ENCODE measurements around the gene PPIF. TPM values are rescaled to one million over a fixed set of nuclear protein-coding genes. Genes with fewer than 3 reads are reported as not detected.

Gene PPIF
- total and polyA plus RNA-seq, 2 of the 13 experiments (the other 11 are each of a cell fraction or from before 2014, with no cell fraction given), result 147 to 157 TPM

DNA sequence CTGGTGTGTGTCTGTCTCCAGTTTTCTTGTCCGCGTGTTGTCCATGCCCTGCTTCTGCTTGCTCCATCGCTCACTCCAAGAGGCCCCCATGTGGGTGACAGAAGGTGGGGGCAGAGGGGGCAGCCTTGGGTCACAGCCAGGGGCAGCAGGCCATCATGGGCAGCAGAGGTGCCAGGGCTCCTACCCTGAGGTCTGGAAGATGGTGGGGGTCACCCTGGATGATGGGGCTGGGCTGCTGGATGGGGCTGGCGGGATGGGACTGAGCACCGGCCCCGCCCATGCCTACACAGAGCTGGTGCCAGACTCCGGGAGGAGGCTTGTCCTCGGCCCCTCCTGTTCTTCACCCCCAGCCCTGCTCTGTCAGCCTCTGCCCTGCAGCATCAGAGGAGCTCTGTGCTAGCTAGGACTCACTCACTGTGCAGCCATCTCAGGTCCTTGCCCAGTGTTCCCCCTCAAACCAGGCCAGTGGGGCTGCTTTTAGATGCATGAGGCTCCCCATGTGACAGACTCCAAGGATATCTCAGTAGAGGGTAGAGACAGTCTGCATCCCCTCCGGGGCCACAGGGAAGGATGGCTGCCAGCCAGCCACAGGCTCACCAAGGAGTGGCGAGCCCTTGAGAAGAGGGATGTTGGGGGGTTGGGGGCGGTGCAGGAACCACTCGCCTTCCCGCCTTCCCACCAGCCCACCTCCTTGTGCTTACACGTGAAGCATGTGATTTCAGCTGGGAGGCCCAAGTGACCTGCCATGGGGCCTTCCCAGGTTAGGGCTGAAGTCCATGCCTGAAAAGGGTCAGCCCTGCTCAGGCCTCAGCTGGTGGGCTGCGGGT lies 35.5 kb upstream of the PPIF start (continued):
- TF ChIP-seq, protein P1, sequence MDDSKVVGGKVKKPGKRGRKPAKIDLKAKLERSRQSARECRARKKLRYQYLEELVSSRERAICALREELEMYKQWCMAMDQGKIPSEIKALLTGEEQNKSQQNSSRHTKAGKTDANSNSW (CRISPR knock-in tag; IDR thresholded peaks at IDR 0.05; ENCODE audit: borderline replicate concordance), result no peak
- no peak for TF ChIP-seq RFX1 (IDR thresholded peaks at IDR 0.05)
- no peak for TF ChIP-seq CCAR2 (optimal IDR thresholded peaks at IDR 0.05; ENCODE audit: low read depth, low read length)
- peak; percentile 59 for TF ChIP-seq RBM22 (optimal IDR thresholded peaks at IDR 0.05; ENCODE audit: low read length)
- no peak for TF ChIP-seq CHD2 (IDR thresholded peaks at IDR 0.05; ENCODE audit: low read depth, low read length)
- no peak for TF ChIP-seq ZNF552 (CRISPR knock-in tag; IDR thresholded peaks at IDR 0.05; ENCODE audit: borderline replicate concordance)
- no peak for TF ChIP-seq TEAD2 (CRISPR knock-in tag; IDR thresholded peaks at IDR 0.05)
- TF ChIP-seq, protein P2, sequence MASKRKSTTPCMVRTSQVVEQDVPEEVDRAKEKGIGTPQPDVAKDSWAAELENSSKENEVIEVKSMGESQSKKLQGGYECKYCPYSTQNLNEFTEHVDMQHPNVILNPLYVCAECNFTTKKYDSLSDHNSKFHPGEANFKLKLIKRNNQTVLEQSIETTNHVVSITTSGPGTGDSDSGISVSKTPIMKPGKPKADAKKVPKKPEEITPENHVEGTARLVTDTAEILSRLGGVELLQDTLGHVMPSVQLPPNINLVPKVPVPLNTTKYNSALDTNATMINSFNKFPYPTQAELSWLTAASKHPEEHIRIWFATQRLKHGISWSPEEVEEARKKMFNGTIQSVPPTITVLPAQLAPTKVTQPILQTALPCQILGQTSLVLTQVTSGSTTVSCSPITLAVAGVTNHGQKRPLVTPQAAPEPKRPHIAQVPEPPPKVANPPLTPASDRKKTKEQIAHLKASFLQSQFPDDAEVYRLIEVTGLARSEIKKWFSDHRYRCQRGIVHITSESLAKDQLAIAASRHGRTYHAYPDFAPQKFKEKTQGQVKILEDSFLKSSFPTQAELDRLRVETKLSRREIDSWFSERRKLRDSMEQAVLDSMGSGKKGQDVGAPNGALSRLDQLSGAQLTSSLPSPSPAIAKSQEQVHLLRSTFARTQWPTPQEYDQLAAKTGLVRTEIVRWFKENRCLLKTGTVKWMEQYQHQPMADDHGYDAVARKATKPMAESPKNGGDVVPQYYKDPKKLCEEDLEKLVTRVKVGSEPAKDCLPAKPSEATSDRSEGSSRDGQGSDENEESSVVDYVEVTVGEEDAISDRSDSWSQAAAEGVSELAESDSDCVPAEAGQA (IDR thresholded peaks at IDR 0.05; ENCODE audit: low read depth), result no peak
- TF ChIP-seq, protein P2 (CRISPR knock-in tag; IDR thresholded peaks at IDR 0.05; ENCODE audit: borderline replicate concordance), result no peak
- TF ChIP-seq, protein P3, sequence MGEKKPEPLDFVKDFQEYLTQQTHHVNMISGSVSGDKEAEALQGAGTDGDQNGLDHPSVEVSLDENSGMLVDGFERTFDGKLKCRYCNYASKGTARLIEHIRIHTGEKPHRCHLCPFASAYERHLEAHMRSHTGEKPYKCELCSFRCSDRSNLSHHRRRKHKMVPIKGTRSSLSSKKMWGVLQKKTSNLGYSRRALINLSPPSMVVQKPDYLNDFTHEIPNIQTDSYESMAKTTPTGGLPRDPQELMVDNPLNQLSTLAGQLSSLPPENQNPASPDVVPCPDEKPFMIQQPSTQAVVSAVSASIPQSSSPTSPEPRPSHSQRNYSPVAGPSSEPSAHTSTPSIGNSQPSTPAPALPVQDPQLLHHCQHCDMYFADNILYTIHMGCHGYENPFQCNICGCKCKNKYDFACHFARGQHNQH (CRISPR knock-in tag; IDR thresholded peaks at IDR 0.05), result no peak
- TF ChIP-seq ZNF749 (CRISPR knock-in tag; IDR thresholded peaks at IDR 0.05; ENCODE audit: borderline replicate concordance), result no peak

Measured in HepG2 (cell line).